GM06990 (cell line): Measurements from ENCODE around the gene SLC25A26.
"Not testable (repeated sequence)": the region's sequence is repeated elsewhere in the genome, so short reads cannot be mapped to it uniquely, and the experiment has no call there.

Experiments
- DNase-seq: peaks from one replicate; pipeline ENCODE4 v3.0.0-alpha.2; 2011; ENCODE audit not compliant: insufficient read length; ENCODE audit errors: extremely low read depth
- H3K27me3 ChIP-seq: replicated peaks from 2 replicates; pipeline ENCODE4 v1.6.0; 2011; ENCODE audit warnings: low read length; ENCODE audit not compliant: control insufficient read depth, insufficient read depth
- H3K36me3 ChIP-seq: 2 replicates; pipeline ENCODE4 v1.5.1; 2011; ENCODE audit warnings: low read length; ENCODE audit not compliant: control insufficient read depth, insufficient read depth
- H3K4me3 ChIP-seq: replicated peaks from 2 replicates; pipeline ENCODE4 v1.5.1; 2011; ENCODE audit warnings: low read depth, mild to moderate bottlenecking, control low read depth, low read length
- TF ChIP-seq, protein P1 (sequence below): IDR thresholded peaks from 2 replicates; pipeline ENCODE4 v1.5.1; 2011; ENCODE audit warnings: low read length, control low read depth, mild to moderate bottlenecking, inconsistent platforms; ENCODE audit not compliant: insufficient read depth, poor library complexity, severe bottlenecking

Gene SLC25A26

DNA sequence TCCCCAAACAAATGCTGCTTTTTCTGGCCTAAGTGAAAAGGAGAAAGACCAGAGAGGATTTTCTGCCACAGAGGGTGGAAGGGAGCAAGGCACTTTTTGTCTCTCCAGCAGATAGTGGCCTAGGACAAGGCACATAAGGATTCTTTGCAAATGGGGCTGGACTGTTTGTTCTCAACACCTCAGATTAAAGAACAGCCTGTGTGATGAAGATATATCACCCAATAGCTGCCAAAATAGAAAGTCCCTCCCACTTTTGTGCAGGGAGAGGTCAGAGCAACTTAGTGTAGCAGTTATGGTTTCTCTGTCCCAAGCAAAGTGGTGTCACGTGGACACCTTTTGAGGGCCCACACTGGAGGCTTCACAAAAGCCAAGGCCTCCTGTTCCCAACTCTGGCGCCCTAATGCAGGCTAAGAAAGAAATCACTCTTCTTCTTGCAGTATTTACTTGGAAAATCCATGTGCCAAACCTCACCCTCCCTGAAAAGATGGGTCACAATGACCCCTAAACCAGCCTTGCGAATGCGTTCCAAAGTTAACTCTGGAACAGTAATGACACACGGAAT lies 195.1 kb downstream of the SLC25A26 start:
- Histone ChIP-seq H3K4me3 (no peak overlapping the region), H3K27me3 (no peaks in the 10 kb centered on the region), H3K36me3 (peaks cover 6% of the 10 kb centered on the region)
- TF ChIP-seq, protein P1, sequence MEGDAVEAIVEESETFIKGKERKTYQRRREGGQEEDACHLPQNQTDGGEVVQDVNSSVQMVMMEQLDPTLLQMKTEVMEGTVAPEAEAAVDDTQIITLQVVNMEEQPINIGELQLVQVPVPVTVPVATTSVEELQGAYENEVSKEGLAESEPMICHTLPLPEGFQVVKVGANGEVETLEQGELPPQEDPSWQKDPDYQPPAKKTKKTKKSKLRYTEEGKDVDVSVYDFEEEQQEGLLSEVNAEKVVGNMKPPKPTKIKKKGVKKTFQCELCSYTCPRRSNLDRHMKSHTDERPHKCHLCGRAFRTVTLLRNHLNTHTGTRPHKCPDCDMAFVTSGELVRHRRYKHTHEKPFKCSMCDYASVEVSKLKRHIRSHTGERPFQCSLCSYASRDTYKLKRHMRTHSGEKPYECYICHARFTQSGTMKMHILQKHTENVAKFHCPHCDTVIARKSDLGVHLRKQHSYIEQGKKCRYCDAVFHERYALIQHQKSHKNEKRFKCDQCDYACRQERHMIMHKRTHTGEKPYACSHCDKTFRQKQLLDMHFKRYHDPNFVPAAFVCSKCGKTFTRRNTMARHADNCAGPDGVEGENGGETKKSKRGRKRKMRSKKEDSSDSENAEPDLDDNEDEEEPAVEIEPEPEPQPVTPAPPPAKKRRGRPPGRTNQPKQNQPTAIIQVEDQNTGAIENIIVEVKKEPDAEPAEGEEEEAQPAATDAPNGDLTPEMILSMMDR = no peak
- DNase-seq = no peak

DNA sequence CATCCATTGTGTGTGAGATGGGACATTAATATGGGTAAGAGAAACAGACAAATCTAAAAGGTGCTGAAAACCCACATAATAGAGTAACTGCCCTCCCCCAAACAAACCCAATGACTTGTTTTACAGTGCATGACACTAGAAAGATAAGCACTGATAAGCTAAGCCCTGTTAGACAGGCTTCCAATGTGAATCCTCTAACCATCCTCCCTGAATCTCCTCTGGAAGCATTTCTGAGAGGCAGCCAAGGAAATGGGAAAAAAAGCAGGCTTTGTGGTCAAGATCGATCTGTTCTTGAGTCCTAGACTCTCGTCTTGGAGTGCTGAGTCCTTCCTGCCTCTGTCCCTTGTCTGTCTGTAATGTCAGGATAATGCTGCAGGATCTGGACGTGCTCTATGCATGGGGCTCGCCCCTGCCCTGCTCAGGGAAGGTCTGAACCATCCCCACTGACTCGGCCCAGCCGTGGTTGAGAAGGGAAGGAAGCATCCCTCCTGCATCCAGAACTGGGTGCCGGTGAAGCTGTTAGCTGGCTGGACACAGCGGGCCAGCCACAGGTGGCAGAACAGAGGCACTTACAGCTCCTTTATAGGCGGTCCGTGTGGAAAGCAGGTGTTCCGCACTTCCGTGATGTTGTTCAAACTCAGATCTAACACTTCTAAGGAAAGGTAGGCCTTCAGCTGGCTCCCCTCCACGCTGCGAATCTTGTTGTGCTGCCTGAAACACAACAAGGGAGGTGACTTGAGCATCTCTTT lies 195.9 kb downstream of the SLC25A26 start:
- Histone ChIP-seq H3K4me3 (no peak overlapping the region), H3K36me3 (peaks cover 6% of the 10 kb centered on the region), H3K27me3 (no peaks in the 10 kb centered on the region)
- TF ChIP-seq, protein P1 = no peak
- no peak for DNase-seq

DNA sequence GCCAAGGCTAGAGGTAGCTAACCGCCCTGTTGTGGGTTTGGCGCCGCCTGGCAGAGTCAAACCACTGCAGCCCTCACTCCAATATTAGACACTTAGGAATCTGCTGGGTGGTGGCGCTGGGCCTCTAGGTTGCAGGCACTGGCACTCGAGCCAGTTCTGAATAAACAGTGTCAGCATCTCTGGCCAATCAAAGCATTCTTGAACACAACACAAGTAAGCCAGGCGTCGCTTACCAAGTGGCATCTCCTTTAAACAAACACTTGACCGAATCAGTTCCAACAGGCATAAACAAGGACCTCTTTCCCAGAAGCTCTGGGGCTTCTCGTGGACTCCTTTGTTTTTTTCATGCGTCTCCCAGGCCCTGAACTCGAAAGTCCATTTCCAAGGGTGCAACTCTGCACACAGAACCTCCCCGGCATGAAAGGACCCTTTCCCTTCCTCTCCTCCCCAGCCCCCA lies 197.7 kb downstream of the SLC25A26 start:
- no peak overlapping the region for H3K4me3 ChIP-seq
- no peak for DNase-seq
- H3K36me3 ChIP-seq = no peaks in the 10 kb centered on the region; the same call in none of the 2 replicates
- TF ChIP-seq, protein P1 = no peak
- no peaks in the 10 kb centered on the region for H3K27me3 ChIP-seq

DNA sequence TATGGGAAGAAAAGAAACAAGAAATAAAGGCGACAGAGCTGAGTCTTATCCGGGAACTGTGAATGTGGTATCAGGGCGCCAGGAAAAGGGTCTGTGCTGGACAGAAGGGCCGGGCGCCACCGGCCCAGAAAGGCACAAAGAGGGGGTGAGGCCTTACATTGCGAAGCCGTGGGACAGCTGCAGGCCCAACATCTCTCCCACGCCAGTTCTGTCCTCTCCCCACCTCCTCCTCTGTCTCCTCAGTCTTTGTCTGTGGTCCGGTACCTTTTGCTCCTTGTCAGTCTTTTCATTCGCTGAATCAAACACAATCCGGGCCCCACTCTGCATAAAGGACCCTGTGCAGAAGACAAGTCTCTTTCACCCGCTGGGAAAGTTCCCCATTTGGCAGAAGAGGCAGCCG lies 198.2 kb downstream of the SLC25A26 start:
- no peaks in the 10 kb centered on the region for H3K27me3 ChIP-seq
- DNase-seq = no peak
- no peaks in the 10 kb centered on the region; the same call in none of the 2 replicates for H3K36me3 ChIP-seq
- H3K4me3 ChIP-seq = no peak overlapping the region
- TF ChIP-seq, protein P1 = no peak

DNA sequence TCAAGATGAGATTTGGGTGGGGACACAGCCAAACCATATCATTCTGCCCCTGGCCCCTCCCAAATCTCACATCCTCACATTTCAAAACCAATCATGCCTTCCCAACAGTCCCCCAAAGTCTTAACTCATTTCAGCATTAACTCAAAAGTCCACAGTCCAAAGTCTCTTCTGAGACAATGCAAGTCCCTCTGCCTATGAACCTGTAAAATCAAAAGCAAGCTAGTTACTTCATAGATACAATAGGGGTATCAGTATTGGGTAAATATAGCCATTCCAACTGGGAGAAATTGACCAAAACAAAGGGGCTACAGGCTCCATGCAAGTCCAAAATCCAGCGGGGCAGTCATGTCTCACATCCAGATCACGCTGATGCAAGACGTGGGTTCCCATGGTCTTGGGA lies 200.3 kb downstream of the SLC25A26 start:
- not testable (repeated sequence) for H3K4me3 ChIP-seq, DNase-seq, H3K36me3 ChIP-seq, H3K27me3 ChIP-seq

DNA sequence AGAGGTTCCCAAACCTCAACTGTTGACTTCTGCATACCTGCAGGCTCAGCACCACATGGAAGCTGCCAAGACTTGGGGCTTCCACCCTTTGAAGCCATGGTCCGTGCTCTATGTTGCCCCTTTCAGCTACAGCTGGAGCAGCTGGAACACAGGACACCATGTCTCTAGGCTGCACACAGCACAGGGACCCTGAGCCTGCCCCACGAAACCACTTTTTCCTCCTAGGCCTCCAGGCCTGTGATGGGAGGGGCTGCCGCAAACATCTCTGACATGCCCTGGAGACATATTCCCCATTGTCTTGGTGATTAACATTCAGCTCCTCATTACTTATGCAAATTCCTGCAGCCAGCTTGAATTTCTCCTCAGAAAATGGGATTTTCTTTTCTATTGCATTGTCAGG lies 201.1 kb downstream of the SLC25A26 start:
- DNase-seq, H3K27me3 ChIP-seq, H3K36me3 ChIP-seq, H3K4me3 ChIP-seq: not testable (repeated sequence)
